ENCODE results near the gene KLHL22.

DNA sequence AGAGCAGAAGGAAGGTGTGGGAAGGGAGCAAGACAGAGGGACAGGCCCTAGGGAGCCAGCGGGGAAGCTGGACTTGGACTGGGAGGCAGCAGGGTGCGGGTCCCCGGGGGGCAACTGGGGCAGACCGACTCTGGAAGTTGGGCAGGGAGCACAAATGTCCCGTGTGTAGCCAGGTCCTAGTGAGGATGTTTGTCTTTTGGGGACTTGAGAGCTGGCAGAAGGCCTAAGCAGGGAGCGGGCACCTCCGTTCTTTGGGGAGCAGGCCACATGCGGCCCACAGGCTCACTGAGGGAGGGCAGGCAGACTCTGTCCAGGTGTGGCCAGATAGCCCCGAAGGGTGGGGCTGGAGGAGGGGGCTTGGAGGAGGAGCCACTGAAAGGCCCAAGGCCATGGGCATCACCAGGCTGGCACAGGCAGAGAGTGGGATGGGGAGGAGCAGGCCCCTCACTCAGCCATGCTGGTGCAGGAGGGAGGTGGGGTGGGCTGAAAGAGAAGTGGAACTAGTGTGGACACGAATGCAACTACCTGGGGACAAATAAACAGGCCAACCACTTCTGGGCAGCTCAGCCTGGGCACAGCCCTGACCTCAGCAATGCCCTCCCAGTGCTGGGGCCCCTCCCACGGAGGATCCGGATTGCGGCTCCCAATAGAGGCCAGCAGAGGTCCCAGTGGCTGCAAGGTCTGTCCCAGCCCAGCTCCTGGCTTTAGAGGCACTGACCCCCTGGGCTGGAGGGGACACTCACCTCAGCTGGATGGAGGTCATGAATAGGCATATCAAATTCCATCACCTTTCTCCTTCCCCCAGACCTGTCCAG is 56.7 kb downstream of the KLHL22 start:
- TF ChIP-seq, protein P1, sequence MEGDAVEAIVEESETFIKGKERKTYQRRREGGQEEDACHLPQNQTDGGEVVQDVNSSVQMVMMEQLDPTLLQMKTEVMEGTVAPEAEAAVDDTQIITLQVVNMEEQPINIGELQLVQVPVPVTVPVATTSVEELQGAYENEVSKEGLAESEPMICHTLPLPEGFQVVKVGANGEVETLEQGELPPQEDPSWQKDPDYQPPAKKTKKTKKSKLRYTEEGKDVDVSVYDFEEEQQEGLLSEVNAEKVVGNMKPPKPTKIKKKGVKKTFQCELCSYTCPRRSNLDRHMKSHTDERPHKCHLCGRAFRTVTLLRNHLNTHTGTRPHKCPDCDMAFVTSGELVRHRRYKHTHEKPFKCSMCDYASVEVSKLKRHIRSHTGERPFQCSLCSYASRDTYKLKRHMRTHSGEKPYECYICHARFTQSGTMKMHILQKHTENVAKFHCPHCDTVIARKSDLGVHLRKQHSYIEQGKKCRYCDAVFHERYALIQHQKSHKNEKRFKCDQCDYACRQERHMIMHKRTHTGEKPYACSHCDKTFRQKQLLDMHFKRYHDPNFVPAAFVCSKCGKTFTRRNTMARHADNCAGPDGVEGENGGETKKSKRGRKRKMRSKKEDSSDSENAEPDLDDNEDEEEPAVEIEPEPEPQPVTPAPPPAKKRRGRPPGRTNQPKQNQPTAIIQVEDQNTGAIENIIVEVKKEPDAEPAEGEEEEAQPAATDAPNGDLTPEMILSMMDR (IDR thresholded peaks at IDR 0.05) = no peak
- TF ChIP-seq POLR2A (IDR thresholded peaks at IDR 0.05) = no peak
